Adrenal gland (tissue), 12 donors: ENCODE measurements around the gene FOXC1. TPM values are rescaled to one million over a fixed set of nuclear protein-coding genes. Genes with fewer than 3 reads are reported as not detected.

Source experiments
- DNase-seq, 7 donors: peaks; one replicate each; pipeline ENCODE4 v3.0.0-alpha.2; 2019 to 2020
- H3K27ac ChIP-seq, 5 donors: fragments of 200-600 bp; sonication (generic) in 4 of 5; 1 replicate in 3 of 5; 2 replicates in 2 of 5; pipeline versions ENCODE4 v1.5.1 to v1.8.0; 2016 to 2020; ENCODE audit warnings: mild to moderate bottlenecking in 1 of 5
- H3K27me3 ChIP-seq: fragments of 200-600 bp; 2 replicates; pipeline ENCODE4 v1.8.0; 2021
- H3K36me3 ChIP-seq, 2 donors: fragments of 200-600 bp; replicated peaks in 1 of 2; 1 replicate in 1 of 2; 2 replicates in 1 of 2; pipeline versions ENCODE4 v1.5.1 to v1.8.0; 2018 to 2022
- H3K4me1 ChIP-seq, 2 donors: fragments of 200-600 bp; replicated peaks in 1 of 2; 1 replicate in 1 of 2; 2 replicates in 1 of 2; pipeline versions ENCODE4 v1.5.1 to v1.8.0; 2018 to 2021
- H3K4me3 ChIP-seq, 4 donors: fragments of 200-600 bp; sonication (generic) in 3 of 4; one replicate each; pipeline ENCODE4 v1.5.1; 2016 to 2018
- H3K9me3 ChIP-seq, 3 donors: fragments of 200-600 bp; sonication (generic) in 1 of 3; replicated peaks in 1 of 3; 1 replicate in 2 of 3; 2 replicates in 1 of 3; pipeline versions ENCODE4 v1.5.1 to v1.8.0; 2016 to 2021
- CTCF ChIP-seq, 6 experiments: fragments of 450-650 bp in 4 of 6; fragments of 200-600 bp in 2 of 6; sonication (generic) in 1 of 6; IDR thresholded peaks; 1 replicate in 5 of 6; 2 replicates in 1 of 6; pipeline versions ENCODE4 v1.5.1 to v1.8.0; 2016 to 2021; ENCODE audit warnings: antibody characterized with exemption in 6 of 6, mild to moderate bottlenecking in 2 of 6, moderate library complexity in 1 of 6
- POLR2A ChIP-seq, 2 donors: fragments of 450-650 bp; IDR thresholded peaks; one replicate each; pipeline ENCODE4 v1.6.1; 2017; ENCODE audit warnings: antibody characterized with exemption in 2 of 2, mild to moderate bottlenecking in 2 of 2, moderate library complexity in 1 of 2
- WGBS, 4 donors: extraction: QIAGEN DNeasy Blood & Tissue Kit in 2 of 4; methylation state at CpG; one replicate each; pipeline versions ENCODE4 v1.1.5 to v1.1.7; 2013 to 2017; 5-methylcytosine and 5-hydroxymethylcytosine counted together
- intact Hi-C, 2 donors: fragments of 100-400 bp; cut with DNase I; formaldehyde crosslinking; loops; one replicate each; pipeline versions ENCODE4 v1.14.1 to v1.15.0; 2022 to 2023
- polyA plus RNA-seq, 3 donors: library from polyadenylated mRNA; stranded (reverse); fragments of 200-250 nt in 2 of 3; fragments of 350-450 nt in 1 of 3; fragmentation: Illumina TruSeq in 1 of 3; extraction: RNeasy Lipid Tissue Mini Kit (QIAGEN cat#74804) in 1 of 3; gene quantifications; one replicate each; pipeline ENCODE4 v1.2.3, GENCODE V29; 2013 to 2014
- total RNA-seq, 9 donors: library from RNA; depleted of rRNA in 4 of 9; stranded (reverse); fragments of >200 nt in 4 of 9; fragments of 120-200 nt in 1 of 9; fragmentation: NEBNext Ultra II Directional in 1 of 9; extraction: Animal tissue kit (Norgen Biotek cat#: 25700) in 1 of 9; gene quantifications; one replicate each; pipeline versions ENCODE4 v1.1.0 to v1.2.4, GENCODE V29; 2013 to 2023
- donor health status: healthy with polysubstance abuse.
- donor health status: Bipolar disorder and iron deficiency.
- donor health status: DM: yes; HTN: yes; CAD: no.
- donor health status: DM: no; HTN: no; CAD: no.
- donor health status: DM: no; HTN: no; CAD: no.
- donor health status: DM: yes; HTN: yes; CAD: no.

FOXC1 gene
- total and polyA plus RNA-seq, 12 donors: 2.7 to 13.2 (median 5.4) TPM

GRCh38 chr6:1599469-1599868 lies 10.2 kb upstream of the FOXC1 start:
- Histone ChIP-seq H3K9me3 (no peaks in the 10 kb centered on the region), H3K4me3 (no peak overlapping the region), H3K36me3 (no peaks in the 10 kb centered on the region), H3K27ac (no peak overlapping the region), H3K4me1 (peaks cover 0 to 6% of the 10 kb centered on the region in 2 donors), H3K27me3 (peaks cover 62% of the 10 kb centered on the region)
- DNase-seq: no peak
- intact Hi-C loops: loop anchor here (5.0 to 10.0 kb wide), 5 partner anchors 753 to 1135 kb away; no protein-coding TSS in a partner anchor
- 80 to 92% (median 90%) methylated on average over 10 of the region's 10 CpGs for WGBS, 4 donors
- TF ChIP-seq POLR2A (IDR thresholded peaks at IDR 0.05) (no peak), CTCF (IDR thresholded peaks at IDR 0.05) (no peak)

GRCh38 chr6:1600063-1600763 lies 9.5 kb upstream of the FOXC1 start:
- Histone ChIP-seq H3K9me3 (no peaks in the 10 kb centered on the region), H3K27ac (no peak overlapping the region), H3K27me3 (peaks cover 64% of the 10 kb centered on the region), H3K4me1 (peaks cover 0 to 13% of the 10 kb centered on the region in 2 donors), H3K4me3 (no peak overlapping the region), H3K36me3 (no peaks in the 10 kb centered on the region)
- no peak for DNase-seq
- TF ChIP-seq POLR2A (IDR thresholded peaks at IDR 0.05) (no peak), CTCF (IDR thresholded peaks at IDR 0.05) (no peak)
- 53 to 79% (median 72%) methylated on average over 3 of the region's 3 CpGs for WGBS, 4 donors
- intact Hi-C loops: loop anchor here (5.0 to 10.0 kb wide), 4 partner anchors 85 to 597 kb away; no protein-coding TSS in a partner anchor

GRCh38 chr6:1600764-1601157 lies 9.0 kb upstream of the FOXC1 start:
- 72 to 92% (median 84%) methylated on average over 15 of the region's 15 CpGs for WGBS, 4 donors
- intact Hi-C loops: loop anchor here (5.0 to 10.0 kb wide), 4 partner anchors 84 to 597 kb away; no protein-coding TSS in a partner anchor
- Histone ChIP-seq H3K4me1 (peaks cover 0 to 14% of the 10 kb centered on the region in 2 donors), H3K4me3 (no peak overlapping the region), H3K9me3 (no peaks in the 10 kb centered on the region), H3K36me3 (no peaks in the 10 kb centered on the region), H3K27me3 (peaks cover 64% of the 10 kb centered on the region), H3K27ac (no peak overlapping the region)
- DNase-seq: no peak
- no peak for TF ChIP-seq POLR2A (IDR thresholded peaks at IDR 0.05)
- no peak for TF ChIP-seq CTCF (IDR thresholded peaks at IDR 0.05)

GRCh38 chr6:1601158-1602048 lies 8.3 kb upstream of the FOXC1 start:
- WGBS, 4 donors: 45 to 60% (median 53%) methylated on average over 32 to 60 of the region's 60 CpGs
- intact Hi-C loops: loop anchor here (5.0 to 10.0 kb wide), 4 partner anchors 83 to 596 kb away; no protein-coding TSS in a partner anchor
- no peak overlapping the region for H3K27ac ChIP-seq
- no peaks in the 10 kb centered on the region for H3K36me3 ChIP-seq
- H3K27me3 ChIP-seq: peaks cover 67% of the 10 kb centered on the region
- no peak for DNase-seq
- H3K9me3 ChIP-seq: no peaks in the 10 kb centered on the region
- no peak for TF ChIP-seq CTCF (IDR thresholded peaks at IDR 0.05)
- no peak for TF ChIP-seq POLR2A (IDR thresholded peaks at IDR 0.05)
- H3K4me1 ChIP-seq: peaks cover 0 to 14% of the 10 kb centered on the region in 2 donors
- no peak overlapping the region for H3K4me3 ChIP-seq
